ENCODE data around the gene VSNL1.
"Not testable (repeated sequence)": the region's sequence is repeated elsewhere in the genome, so short reads cannot be mapped to it uniquely, and the experiment has no call there.

VSNL1 gene

GRCh38 chr2:17547237-17547636, 6.7 kb downstream of the VSNL1 start:
- no peak overlapping the region for H3K4me3 ChIP-seq (ENCODE audit: low read depth, low read length)
- no peak for DNase-seq (ENCODE audit: low read depth, low spot score)
- no peak for TF ChIP-seq CTCF (IDR thresholded peaks at IDR 0.05; ENCODE audit: low read depth, low read length)
- in situ Hi-C loops (cut with HindIII; ENCODE audit: low sequenced_read_pairs) = no loop called here

- no peak overlapping the region for H3K4me3 ChIP-seq (ENCODE audit: low read depth, low read length)
- DNase-seq (ENCODE audit: low read depth, low spot score) = no peak
- in situ Hi-C loops (cut with HindIII; ENCODE audit: low sequenced_read_pairs) = no loop called here
- no peak for TF ChIP-seq CTCF (IDR thresholded peaks at IDR 0.05; ENCODE audit: low read depth, low read length)
Measured at GRCh38 chr2:17547737-17548136, 7.2 kb downstream of the VSNL1 start.

- in situ Hi-C loops (cut with HindIII; ENCODE audit: low sequenced_read_pairs) = no loop called here
- H3K4me3 ChIP-seq (ENCODE audit: low read depth, low read length) = no peak overlapping the region
- DNase-seq (ENCODE audit: low read depth, low spot score) = no peak
- no peak for TF ChIP-seq CTCF (IDR thresholded peaks at IDR 0.05; ENCODE audit: low read depth, low read length)
Measured at GRCh38 chr2:17550907-17551306, 10.4 kb downstream of the VSNL1 start.

GRCh38 chr2:17555150-17555549, 14.7 kb downstream of the VSNL1 start:
- TF ChIP-seq CTCF (IDR thresholded peaks at IDR 0.05; ENCODE audit: low read depth, low read length) = no peak
- in situ Hi-C loops (cut with HindIII; ENCODE audit: low sequenced_read_pairs) = no loop called here
- no peak overlapping the region for H3K4me3 ChIP-seq (ENCODE audit: low read depth, low read length)
- DNase-seq (ENCODE audit: low read depth, low spot score) = no peak

- no peak for TF ChIP-seq CTCF (IDR thresholded peaks at IDR 0.05; ENCODE audit: low read depth, low read length)
Measured at GRCh38 chr2:17557596-17557995, 17.1 kb downstream of the VSNL1 start.

GRCh38 chr2:17558053-17558452, 17.6 kb downstream of the VSNL1 start:
- H3K4me3 ChIP-seq (ENCODE audit: low read depth, low read length) = no peak overlapping the region
- TF ChIP-seq CTCF (IDR thresholded peaks at IDR 0.05; ENCODE audit: low read depth, low read length) = no peak
- DNase-seq (ENCODE audit: low read depth, low spot score) = no peak
- in situ Hi-C loops (cut with HindIII; ENCODE audit: low sequenced_read_pairs) = no loop called here

More at GRCh38 chr2:17557596-17557995, 17.1 kb downstream of the VSNL1 start:
- in situ Hi-C loops (cut with HindIII; ENCODE audit: low sequenced_read_pairs) = no loop called here
- DNase-seq (ENCODE audit: low read depth, low spot score) = no peak
- no peak overlapping the region for H3K4me3 ChIP-seq (ENCODE audit: low read depth, low read length)

GRCh38 chr2:17558878-17559277, 18.4 kb downstream of the VSNL1 start:
- H3K4me3 ChIP-seq (ENCODE audit: low read depth, low read length) = no peak overlapping the region
- in situ Hi-C loops (cut with HindIII; ENCODE audit: low sequenced_read_pairs) = no loop called here

GRCh38 chr2:17565726-17566125, 25.2 kb downstream of the VSNL1 start:
- H3K4me3 ChIP-seq (ENCODE audit: low read depth, low read length); DNase-seq (ENCODE audit: low read depth, low spot score); in situ Hi-C loops (cut with HindIII; ENCODE audit: low sequenced_read_pairs): not testable (repeated sequence)

More at GRCh38 chr2:17558878-17559277, 18.4 kb downstream of the VSNL1 start:
- no peak for TF ChIP-seq CTCF (IDR thresholded peaks at IDR 0.05; ENCODE audit: low read depth, low read length)
- no peak for DNase-seq (ENCODE audit: low read depth, low spot score)
